Hepatocyte (in vitro differentiated cells): Measurements from ENCODE around the gene SEPTIN10.

Source experiments
- CTCF ChIP-seq: fragments of 200-600 bp; sonication (generic); IDR thresholded peaks from 2 replicates; pipeline ENCODE4 v1.5.1; 2016; ENCODE audit warnings: antibody characterized with exemption, mild to moderate bottlenecking; ENCODE audit not compliant: poor library complexity
- EZH2 ChIP-seq: fragments of 200-600 bp; sonication (generic); IDR thresholded peaks from 2 replicates; pipeline ENCODE4 v1.6.1; 2016; ENCODE audit warnings: antibody characterized with exemption, mild to moderate bottlenecking, borderline replicate concordance

- TF ChIP-seq CTCF = no peak
- no peak for TF ChIP-seq EZH2
Measured at GRCh38 chr2:109521233-109522062, 92.3 kb downstream of the SEPTIN10 start.
